HG02938 (cell line): ENCODE data around the gene AMD1.
"Not testable (repeated sequence)": the region's sequence is repeated elsewhere in the genome, so short reads cannot be mapped to it uniquely, and the experiment has no call there.

ENCODE experiments used
- ATAC-seq: cut with Tn5 transposase; IDR thresholded peaks from one replicate; pipeline ENCODE4 v1.9.1; 2021; ENCODE audit warnings: mild to moderate bottlenecking, moderate library complexity; ENCODE audit not compliant: unreplicated experiment

The AMD1 gene

GRCh38 chr6:110873981-110874879 is at the start of gene AMD1:
AMD1 (plus strand) TSS chr6:110874785; CDS start chr6:110875106, 321 bp downstream.
- ATAC-seq, result peak; percentile 70

GRCh38 chr6:110826236-110827129 is 48.1 kb upstream of the AMD1 start:
- no peak for ATAC-seq

- no peak for ATAC-seq
These were observed 46.2 kb upstream of the AMD1 start for GRCh38 chr6:110828396-110828795.

- no peak for ATAC-seq
These were observed 43.2 kb upstream of the AMD1 start for GRCh38 chr6:110831405-110831804.

- no peak for ATAC-seq
These were observed 40.8 kb upstream of the AMD1 start for GRCh38 chr6:110833831-110834230.

GRCh38 chr6:110835751-110836150 is 38.8 kb upstream of the AMD1 start:
- ATAC-seq, result not testable (repeated sequence)

- no peak for ATAC-seq
These were observed 33.3 kb upstream of the AMD1 start for GRCh38 chr6:110841266-110841665.

- ATAC-seq, result no peak
These were observed 24.8 kb upstream of the AMD1 start for GRCh38 chr6:110849781-110850180.

- no peak for ATAC-seq
These were observed 21.8 kb upstream of the AMD1 start for GRCh38 chr6:110852773-110853172.

- ATAC-seq, result no peak
These were observed 20.7 kb upstream of the AMD1 start for GRCh38 chr6:110853754-110854477.

- ATAC-seq, result no peak
These were observed 18.3 kb upstream of the AMD1 start for GRCh38 chr6:110856296-110856695.

GRCh38 chr6:110858016-110858415 is 16.6 kb upstream of the AMD1 start:
- no peak for ATAC-seq

- no peak for ATAC-seq
These were observed 15.9 kb upstream of the AMD1 start for GRCh38 chr6:110858562-110859214.

- ATAC-seq, result no peak
These were observed 15.2 kb upstream of the AMD1 start for GRCh38 chr6:110859335-110859792.

GRCh38 chr6:110864824-110865223 is 9.8 kb upstream of the AMD1 start:
- ATAC-seq, result no peak

GRCh38 chr6:110874880-110875547 is 429 bp downstream of the AMD1 start:
- ATAC-seq, result peak; percentile 8

- peak; percentile 12 for ATAC-seq
These were observed 1.1 kb downstream of the AMD1 start for GRCh38 chr6:110875548-110876169.

- peak; percentile 30 for ATAC-seq
These were observed 1.7 kb downstream of the AMD1 start for GRCh38 chr6:110876170-110876773.
